Glutamatergic neuron (in vitro differentiated cells): ENCODE results near the gene COL6A3. TPM values are rescaled to one million over a fixed set of nuclear protein-coding genes. Genes with fewer than 3 reads are reported as not detected.

Experiments used
- DNase-seq: peaks from one replicate; pipeline ENCODE4 v3.0.0; 2022
- H3K27ac Mint-ChIP-seq: one replicate; pipeline ENCODE4 v1.8.0; 2020; ENCODE audit warnings: mild to moderate bottlenecking, mixed read lengths, inconsistent platforms; ENCODE audit not compliant: unreplicated experiment
- H3K27me3 Mint-ChIP-seq: one replicate; pipeline ENCODE4 v1.8.0; 2020; ENCODE audit warnings: mild to moderate bottlenecking, moderate library complexity, mixed read lengths, inconsistent platforms; ENCODE audit not compliant: unreplicated experiment
- H3K36me3 Mint-ChIP-seq: one replicate; pipeline ENCODE4 v1.8.0; 2020; ENCODE audit warnings: mild to moderate bottlenecking, mixed read lengths, inconsistent platforms; ENCODE audit not compliant: unreplicated experiment
- H3K4me1 Mint-ChIP-seq: one replicate; pipeline ENCODE4 v1.8.0; 2020; ENCODE audit warnings: mild to moderate bottlenecking, low read depth, mixed read lengths, inconsistent platforms; ENCODE audit not compliant: unreplicated experiment
- H3K4me3 Mint-ChIP-seq: one replicate; pipeline ENCODE4 v1.8.0; 2020; ENCODE audit warnings: mild to moderate bottlenecking, mixed read lengths, inconsistent platforms; ENCODE audit not compliant: unreplicated experiment
- H3K9me3 Mint-ChIP-seq: one replicate; pipeline ENCODE4 v1.8.0; 2020; ENCODE audit warnings: mild to moderate bottlenecking, moderate library complexity, mixed read lengths, inconsistent platforms; ENCODE audit not compliant: unreplicated experiment
- total RNA-seq: library from RNA; stranded (reverse); fragmentation: NEBNext Ultra II Directional; extraction: Animal tissue kit (Norgen Biotek cat#: 25700); gene quantifications from one replicate; pipeline ENCODE4 v1.2.1, GENCODE V29; 2021; ENCODE audit not compliant: unreplicated experiment
- TF ChIP-seq, protein P1 (sequence below): fragments of 200-600 bp; sonication (generic); IDR thresholded peaks from one replicate; pipeline ENCODE4 v1.5.0; 2021; ENCODE audit not compliant: partially characterized antibody, unreplicated experiment

Gene COL6A3
- total RNA-seq, 1 donor from 2014 or later = 0.07 TPM

DNA sequence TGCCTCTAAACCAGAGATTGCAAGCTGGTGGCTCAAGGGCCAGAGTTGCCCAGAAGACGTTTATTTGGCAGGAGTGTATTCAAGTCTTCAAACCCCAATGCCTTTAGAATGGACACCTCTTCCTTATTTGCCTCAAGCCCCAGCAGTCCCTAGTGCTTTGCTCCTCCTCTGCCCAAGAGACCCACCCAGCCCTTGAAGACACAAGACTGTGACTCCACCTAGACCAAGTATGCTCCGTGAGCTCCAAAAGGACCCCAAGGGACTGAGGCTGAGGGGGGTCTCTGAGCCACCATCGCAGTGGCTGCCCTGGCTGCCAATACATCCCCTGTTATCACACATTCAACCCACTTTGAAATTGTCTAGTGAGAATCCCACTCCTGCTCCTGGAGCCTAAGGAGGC, 99.3 kb downstream of the COL6A3 start:
- DNase-seq = no peak
- peaks cover 1% of the 10 kb centered on the region for H3K9me3 Mint-ChIP-seq
- peaks cover 7% of the 10 kb centered on the region for H3K4me1 Mint-ChIP-seq
- no peaks in the 10 kb centered on the region for H3K36me3 Mint-ChIP-seq
- TF ChIP-seq, protein P1, sequence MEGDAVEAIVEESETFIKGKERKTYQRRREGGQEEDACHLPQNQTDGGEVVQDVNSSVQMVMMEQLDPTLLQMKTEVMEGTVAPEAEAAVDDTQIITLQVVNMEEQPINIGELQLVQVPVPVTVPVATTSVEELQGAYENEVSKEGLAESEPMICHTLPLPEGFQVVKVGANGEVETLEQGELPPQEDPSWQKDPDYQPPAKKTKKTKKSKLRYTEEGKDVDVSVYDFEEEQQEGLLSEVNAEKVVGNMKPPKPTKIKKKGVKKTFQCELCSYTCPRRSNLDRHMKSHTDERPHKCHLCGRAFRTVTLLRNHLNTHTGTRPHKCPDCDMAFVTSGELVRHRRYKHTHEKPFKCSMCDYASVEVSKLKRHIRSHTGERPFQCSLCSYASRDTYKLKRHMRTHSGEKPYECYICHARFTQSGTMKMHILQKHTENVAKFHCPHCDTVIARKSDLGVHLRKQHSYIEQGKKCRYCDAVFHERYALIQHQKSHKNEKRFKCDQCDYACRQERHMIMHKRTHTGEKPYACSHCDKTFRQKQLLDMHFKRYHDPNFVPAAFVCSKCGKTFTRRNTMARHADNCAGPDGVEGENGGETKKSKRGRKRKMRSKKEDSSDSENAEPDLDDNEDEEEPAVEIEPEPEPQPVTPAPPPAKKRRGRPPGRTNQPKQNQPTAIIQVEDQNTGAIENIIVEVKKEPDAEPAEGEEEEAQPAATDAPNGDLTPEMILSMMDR = no peak
- H3K4me3 Mint-ChIP-seq = no peak overlapping the region
- no peak overlapping the region for H3K27ac Mint-ChIP-seq
- peaks cover 4% of the 10 kb centered on the region for H3K27me3 Mint-ChIP-seq

DNA sequence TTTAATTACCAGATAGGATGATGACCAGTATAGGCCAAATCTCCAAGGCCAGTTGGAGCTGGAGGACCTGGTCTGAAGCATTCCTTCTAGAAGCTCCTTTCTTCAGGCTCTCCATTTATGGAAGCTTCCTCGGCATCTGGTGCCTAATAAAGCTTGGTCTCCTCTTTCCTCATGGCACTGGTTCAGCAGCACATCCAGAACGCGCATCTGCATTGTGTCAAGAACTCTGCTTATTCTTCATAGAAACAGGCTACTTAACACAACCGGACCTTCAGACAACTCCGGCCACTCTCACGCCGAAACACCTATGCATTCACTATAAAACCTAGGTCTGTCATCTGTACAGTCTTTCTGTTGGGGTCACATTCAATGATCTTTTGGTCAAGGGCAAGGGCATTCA, 99.8 kb downstream of the COL6A3 start:
- Mint-ChIP-seq H3K27me3 (peaks cover 4% of the 10 kb centered on the region), H3K9me3 (no peaks in the 10 kb centered on the region), H3K4me3 (no peak overlapping the region), H3K4me1 (peaks cover 7% of the 10 kb centered on the region), H3K27ac (no peak overlapping the region), H3K36me3 (no peaks in the 10 kb centered on the region)
- DNase-seq = no peak
- TF ChIP-seq, protein P1 = no peak

DNA sequence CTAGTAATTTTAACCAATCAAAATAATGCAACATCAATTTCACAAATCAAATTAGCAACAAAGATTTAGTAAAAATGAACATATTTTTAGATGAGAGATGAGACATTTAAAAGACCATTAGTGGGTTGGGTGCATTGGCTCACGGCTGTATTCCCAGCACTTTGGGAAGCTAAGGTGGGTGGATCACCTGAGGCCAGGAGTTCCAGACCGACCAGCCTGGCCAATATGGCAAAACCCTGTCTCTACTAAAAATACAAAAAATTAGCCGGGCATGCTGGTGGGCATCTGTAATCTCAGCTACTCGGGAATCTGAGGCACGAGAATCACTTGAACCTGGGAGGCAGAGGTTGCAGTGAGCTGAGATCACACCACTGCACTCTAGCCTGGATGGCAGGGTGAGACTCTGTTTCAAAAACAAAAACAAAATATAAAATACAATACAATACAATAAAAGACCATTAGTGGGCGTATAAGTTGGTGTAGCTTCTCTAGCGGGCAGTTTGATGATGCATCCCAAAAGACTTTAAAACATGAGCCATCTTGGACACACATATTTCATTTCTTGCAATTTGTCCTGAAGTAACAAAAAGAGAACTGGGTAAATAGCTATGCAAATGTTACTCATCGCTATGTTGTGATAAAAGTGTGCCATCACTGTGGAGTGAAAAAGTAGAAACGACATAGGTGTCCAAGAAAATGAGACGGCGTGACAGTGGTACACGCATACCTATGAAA, 101.8 kb downstream of the COL6A3 start:
- Mint-ChIP-seq H3K4me1 (peaks cover 7% of the 10 kb centered on the region), H3K36me3 (no peaks in the 10 kb centered on the region), H3K27ac (no peak overlapping the region), H3K4me3 (no peak overlapping the region), H3K27me3 (no peaks in the 10 kb centered on the region), H3K9me3 (peaks cover 2% of the 10 kb centered on the region)
- DNase-seq = no peak
- TF ChIP-seq, protein P1 = no peak

DNA sequence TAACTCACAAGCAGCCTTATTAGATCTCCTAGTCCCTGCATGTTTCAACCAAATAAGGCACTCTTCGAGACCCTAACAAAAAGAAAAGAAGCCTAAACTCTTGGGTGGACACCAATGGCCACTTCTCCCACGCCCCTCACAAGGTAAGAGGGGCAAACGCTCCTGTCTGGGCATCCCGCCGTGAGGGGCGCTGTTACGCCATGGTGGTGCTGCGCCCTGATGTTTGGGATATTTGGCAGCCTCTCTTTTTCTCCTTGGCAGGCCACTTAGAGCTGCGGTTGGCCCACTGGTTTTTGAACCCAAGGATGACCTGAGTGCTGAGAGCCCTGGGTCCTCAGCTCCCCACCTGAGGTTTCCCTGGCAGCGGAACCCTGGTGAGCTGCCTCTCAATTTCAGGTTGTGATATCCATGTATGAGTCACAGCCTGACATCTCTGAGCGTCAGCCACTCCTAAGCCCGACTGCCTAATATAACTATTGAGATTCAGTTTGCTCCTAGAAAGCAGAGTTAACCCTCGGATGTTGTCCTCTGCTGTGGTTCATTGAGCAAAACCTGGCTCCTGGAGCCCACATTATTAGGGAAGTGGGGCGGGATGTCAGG, 103.3 kb downstream of the COL6A3 start:
- TF ChIP-seq, protein P1 = no peak
- no peak overlapping the region for H3K27ac Mint-ChIP-seq
- no peaks in the 10 kb centered on the region for H3K36me3 Mint-ChIP-seq
- no peak overlapping the region for H3K4me3 Mint-ChIP-seq
- H3K9me3 Mint-ChIP-seq = peaks cover 2% of the 10 kb centered on the region
- no peak for DNase-seq
- no peaks in the 10 kb centered on the region for H3K27me3 Mint-ChIP-seq
- H3K4me1 Mint-ChIP-seq = peaks cover 7% of the 10 kb centered on the region

DNA sequence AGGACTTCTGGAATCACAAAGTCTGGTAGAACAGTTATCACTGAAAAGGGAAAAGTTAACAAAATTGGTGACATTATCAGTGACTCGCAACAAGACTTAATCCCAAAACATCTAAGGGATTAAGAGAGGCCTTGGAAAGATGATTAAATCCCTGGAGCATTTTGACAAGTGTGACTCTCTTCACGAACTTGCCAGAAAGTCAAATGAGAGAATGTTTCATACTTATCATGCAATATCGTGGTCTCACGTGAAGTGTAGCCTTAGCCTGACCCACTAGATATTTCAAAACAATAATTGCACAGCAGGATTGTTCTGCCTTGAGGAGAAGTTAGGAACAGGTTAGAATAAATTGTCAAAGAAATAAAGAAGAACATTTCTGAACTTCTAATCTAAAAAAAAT, 104.5 kb downstream of the COL6A3 start:
- H3K4me1 Mint-ChIP-seq = no peaks in the 10 kb centered on the region
- TF ChIP-seq, protein P1 = no peak

More for the DNA sequence above, 104.5 kb downstream of the COL6A3 start:
- H3K4me3 Mint-ChIP-seq = no peak overlapping the region
- no peaks in the 10 kb centered on the region for H3K27me3 Mint-ChIP-seq
- H3K27ac Mint-ChIP-seq = no peak overlapping the region
- H3K36me3 Mint-ChIP-seq = no peaks in the 10 kb centered on the region
- DNase-seq = no peak
- peaks cover 2% of the 10 kb centered on the region for H3K9me3 Mint-ChIP-seq
